IPS DF 6.9 (cell line): ENCODE data around the gene RNF213.
"Not testable (repeated sequence)": the region's sequence is repeated elsewhere in the genome, so short reads cannot be mapped to it uniquely, and the experiment has no call there.

Experiments
- DNase-seq: peaks from one replicate; pipeline ENCODE4 v3.0.0-alpha.2; 2013; ENCODE audit warnings: low read depth, low spot score
- H3K27ac ChIP-seq: one replicate; pipeline ENCODE4 v1.5.1; 2013; ENCODE audit warnings: low read length, control low read depth
- H3K27me3 ChIP-seq: 2 replicates; pipeline ENCODE4 v1.6.1; 2013; ENCODE audit warnings: mild to moderate bottlenecking, low read length; ENCODE audit not compliant: control insufficient read depth, insufficient read depth
- H3K36me3 ChIP-seq: 2 replicates; pipeline ENCODE4 v1.6.1; 2013; ENCODE audit warnings: low read length; ENCODE audit not compliant: control insufficient read depth, insufficient read depth
- H3K4me1 ChIP-seq: 2 replicates; pipeline ENCODE4 v1.6.1; 2013; ENCODE audit warnings: low read length; ENCODE audit not compliant: control insufficient read depth, insufficient read depth
- H3K4me3 ChIP-seq: 2 replicates; pipeline ENCODE4 v1.5.1; 2013; ENCODE audit warnings: mild to moderate bottlenecking, low read length
- H3K9me3 ChIP-seq: 2 replicates; pipeline ENCODE4 v1.6.1; 2013; ENCODE audit warnings: low read length, inconsistent platforms; ENCODE audit not compliant: control insufficient read depth, insufficient read depth
- WGBS: extraction: QIAGEN DNeasy Blood & Tissue Kit; methylation state at CpG from one replicate; pipeline ENCODE4 v1.1.7; 2013; ENCODE audit warnings: mixed read lengths, missing lambda C conversion rate; ENCODE audit not compliant: insufficient read length, insufficient coverage; 5-methylcytosine and 5-hydroxymethylcytosine counted together

RNF213 gene

GRCh38 chr17:80251966-80252365, 8.7 kb upstream of the RNF213 start:
- Histone ChIP-seq H3K36me3 (0 out of 2 replicates have a peak, but pooled peaks cover 2% of the 10 kb centered on the region), H3K9me3 (no peaks in the 10 kb centered on the region), H3K27ac (no peak overlapping the region), H3K4me3 (no peak overlapping the region), H3K27me3 (no peaks in the 10 kb centered on the region), H3K4me1 (no peaks in the 10 kb centered on the region)
- no CpG with 5 or more reads among the region's 11 CpGs for WGBS
- DNase-seq = no peak

- no peak for DNase-seq
- Histone ChIP-seq H3K27ac (no peak overlapping the region), H3K4me1 (no peaks in the 10 kb centered on the region), H3K36me3 (no peaks in the 10 kb centered on the region), H3K27me3 (no peaks in the 10 kb centered on the region), H3K4me3 (no peak overlapping the region), H3K9me3 (no peaks in the 10 kb centered on the region)
- no CpG with 5 or more reads among the region's 13 CpGs for WGBS
Measured at GRCh38 chr17:80252871-80253270, 7.8 kb upstream of the RNF213 start.

GRCh38 chr17:80253631-80254395, 6.8 kb upstream of the RNF213 start:
- Histone ChIP-seq H3K27ac (no peak overlapping the region), H3K4me1 (0 out of 2 replicates have a peak, but pooled peaks cover 2% of the 10 kb centered on the region), H3K9me3 (no peaks in the 10 kb centered on the region), H3K27me3 (no peaks in the 10 kb centered on the region), H3K36me3 (no peaks in the 10 kb centered on the region), H3K4me3 (no peak overlapping the region)
- WGBS = no CpG with 5 or more reads among the region's 21 CpGs
- no peak for DNase-seq

- Histone ChIP-seq H3K4me3 (no peak overlapping the region), H3K4me1 (0 out of 2 replicates have a peak, but pooled peaks cover 2% of the 10 kb centered on the region), H3K36me3 (no peaks in the 10 kb centered on the region), H3K27ac (no peak overlapping the region), H3K27me3 (no peaks in the 10 kb centered on the region), H3K9me3 (no peaks in the 10 kb centered on the region)
- no CpG with 5 or more reads among the region's 13 CpGs for WGBS
- no peak for DNase-seq
Measured at GRCh38 chr17:80254396-80255251, 6.0 kb upstream of the RNF213 start.

- Histone ChIP-seq H3K4me1 (0 out of 2 replicates have a peak, but pooled peaks cover 2% of the 10 kb centered on the region), H3K9me3 (no peaks in the 10 kb centered on the region), H3K27me3 (no peaks in the 10 kb centered on the region), H3K36me3 (no peaks in the 10 kb centered on the region), H3K4me3 (no peak overlapping the region), H3K27ac (no peak overlapping the region)
- DNase-seq = no peak
- no CpG with 5 or more reads among the region's 5 CpGs for WGBS
Measured at GRCh38 chr17:80256034-80256350, 4.7 kb upstream of the RNF213 start.

- Histone ChIP-seq H3K4me3 (no peak overlapping the region), H3K27ac (no peak overlapping the region), H3K27me3 (no peaks in the 10 kb centered on the region), H3K4me1 (peaks cover 7% of the 10 kb centered on the region; the same call in 1 of the 2 replicates), H3K36me3 (no peaks in the 10 kb centered on the region), H3K9me3 (no peaks in the 10 kb centered on the region)
- DNase-seq = no peak
- no CpG with 5 or more reads among the region's 14 CpGs for WGBS
Measured at GRCh38 chr17:80257716-80258213, 2.9 kb upstream of the RNF213 start.

GRCh38 chr17:80258296-80258695, 2.4 kb upstream of the RNF213 start:
- H3K9me3 ChIP-seq, H3K27ac ChIP-seq, H3K4me3 ChIP-seq, DNase-seq, H3K27me3 ChIP-seq, H3K36me3 ChIP-seq: not testable (repeated sequence)
- no CpG with 5 or more reads among the region's 2 CpGs for WGBS
- H3K4me1 ChIP-seq = peaks cover 11% of the 10 kb centered on the region

- Histone ChIP-seq H3K4me3 (peak overlapping the region; percentile 77; the same call in 1 of the 2 replicates), H3K27ac (no peak overlapping the region), H3K4me1 (peaks cover 11% of the 10 kb centered on the region), H3K36me3 (peaks cover 5% of the 10 kb centered on the region; the same call in 1 of the 2 replicates), H3K9me3 (no peaks in the 10 kb centered on the region), H3K27me3 (no peaks in the 10 kb centered on the region)
- no CpG with 5 or more reads among the region's 18 CpGs for WGBS
- DNase-seq = no peak
Measured at GRCh38 chr17:80259457-80260068, 1.1 kb upstream of the RNF213 start.

- no CpG with 5 or more reads among the region's 63 CpGs for WGBS
- no peak for DNase-seq
- H3K4me1 ChIP-seq = peaks cover 11% of the 10 kb centered on the region
- no peak overlapping the region for H3K27ac ChIP-seq
- H3K9me3 ChIP-seq = no peaks in the 10 kb centered on the region
- H3K4me3 ChIP-seq = peak overlapping the region; percentile 77
- peaks cover 5% of the 10 kb centered on the region; the same call in 1 of the 2 replicates for H3K36me3 ChIP-seq
- no peaks in the 10 kb centered on the region for H3K27me3 ChIP-seq
Measured at GRCh38 chr17:80260069-80260535, 550 bp upstream of the RNF213 start.
